Stimulated activated CD4-positive, alpha-beta T cell treated with anti-CD3 and anti-CD28 coated beads, TNF-alpha, amount 100 ng/mL, for 4 hours (primary cell): ENCODE data around the gene LIME1.
A peak's percentile ranks its signal among the peaks of the same experiment; 100 is the strongest.

Source experiments
- DNase-seq, 3 experiments: peaks; one replicate each; pipeline ENCODE4 v3.0.0-alpha.2; 2020; ENCODE audit warnings: low read depth in 3 of 3

LIME1 gene

DNA sequence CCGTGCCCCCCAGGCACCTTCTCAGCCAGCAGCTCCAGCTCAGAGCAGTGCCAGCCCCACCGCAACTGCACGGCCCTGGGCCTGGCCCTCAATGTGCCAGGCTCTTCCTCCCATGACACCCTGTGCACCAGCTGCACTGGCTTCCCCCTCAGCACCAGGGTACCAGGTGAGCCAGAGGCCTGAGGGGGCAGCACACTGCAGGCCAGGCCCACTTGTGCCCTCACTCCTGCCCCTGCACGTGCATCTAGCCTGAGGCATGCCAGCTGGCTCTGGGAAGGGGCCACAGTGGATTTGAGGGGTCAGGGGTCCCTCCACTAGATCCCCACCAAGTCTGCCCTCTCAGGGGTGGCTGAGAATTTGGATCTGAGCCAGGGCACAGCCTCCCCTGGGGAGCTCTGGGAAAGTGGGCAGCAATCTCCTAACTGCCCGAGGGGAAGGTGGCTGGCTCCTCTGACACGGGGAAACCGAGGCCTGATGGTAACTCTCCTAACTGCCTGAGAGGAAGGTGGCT, 39.1 kb upstream of the LIME1 start:
- no peak for DNase-seq

DNA sequence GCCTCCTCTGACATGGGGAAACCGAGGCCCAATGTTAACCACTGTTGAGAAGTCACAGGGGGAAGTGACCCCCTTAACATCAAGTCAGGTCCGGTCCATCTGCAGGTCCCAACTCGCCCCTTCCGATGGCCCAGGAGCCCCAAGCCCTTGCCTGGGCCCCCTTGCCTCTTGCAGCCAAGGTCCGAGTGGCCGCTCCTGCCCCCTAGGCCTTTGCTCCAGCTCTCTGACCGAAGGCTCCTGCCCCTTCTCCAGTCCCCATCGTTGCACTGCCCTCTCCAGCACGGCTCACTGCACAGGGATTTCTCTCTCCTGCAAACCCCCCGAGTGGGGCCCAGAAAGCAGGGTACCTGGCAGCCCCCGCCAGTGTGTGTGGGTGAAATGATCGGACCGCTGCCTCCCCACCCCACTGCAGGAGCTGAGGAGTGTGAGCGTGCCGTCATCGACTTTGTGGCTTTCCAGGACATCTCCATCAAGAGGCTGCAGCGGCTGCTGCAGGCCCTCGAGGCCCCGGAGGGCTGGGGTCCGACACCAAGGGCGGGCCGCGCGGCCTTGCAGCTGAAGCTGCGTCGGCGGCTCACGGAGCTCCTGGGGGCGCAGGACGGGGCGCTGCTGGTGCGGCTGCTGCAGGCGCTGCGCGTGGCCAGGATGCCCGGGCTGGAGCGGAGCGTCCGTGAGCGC, 38.5 kb upstream of the LIME1 start:
- DNase-seq, result no peak

DNA sequence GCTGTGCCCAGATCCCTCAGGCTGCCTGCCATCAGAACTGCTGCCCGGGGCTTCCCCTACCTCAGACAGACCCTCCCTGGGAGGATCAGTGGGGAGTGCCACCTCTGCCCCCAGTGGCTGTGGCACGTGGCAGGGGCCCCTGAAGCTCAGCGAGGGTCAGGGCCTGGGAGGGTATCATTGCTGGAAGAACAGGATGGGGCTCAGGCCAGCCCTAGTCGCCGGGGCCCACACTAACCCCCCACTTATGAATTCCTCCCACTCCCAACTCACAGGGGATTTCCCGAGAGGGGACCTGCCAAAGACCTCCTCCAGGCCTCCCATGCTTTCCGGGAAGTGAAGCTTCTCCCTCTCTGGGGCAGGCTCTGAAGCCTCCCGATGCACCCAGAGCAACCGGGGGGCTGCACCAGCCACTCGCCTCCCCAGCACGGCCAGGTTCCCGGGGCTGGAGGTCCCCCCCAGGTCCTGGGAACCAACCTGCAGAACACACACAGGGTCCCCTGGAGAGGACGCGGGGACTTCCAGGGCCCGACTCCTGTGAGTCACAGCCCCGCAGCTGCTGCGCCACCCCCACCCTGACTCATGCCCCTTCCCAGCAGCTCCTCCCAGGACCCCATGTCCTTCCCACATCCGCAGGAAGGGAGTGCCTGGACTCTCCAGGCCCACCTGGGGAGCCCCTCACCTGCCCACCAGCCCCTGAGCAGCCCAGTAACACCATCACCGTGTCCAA, 37.6 kb upstream of the LIME1 start:
- peak in 1 of 3 experiments; percentile 24 for DNase-seq

DNA sequence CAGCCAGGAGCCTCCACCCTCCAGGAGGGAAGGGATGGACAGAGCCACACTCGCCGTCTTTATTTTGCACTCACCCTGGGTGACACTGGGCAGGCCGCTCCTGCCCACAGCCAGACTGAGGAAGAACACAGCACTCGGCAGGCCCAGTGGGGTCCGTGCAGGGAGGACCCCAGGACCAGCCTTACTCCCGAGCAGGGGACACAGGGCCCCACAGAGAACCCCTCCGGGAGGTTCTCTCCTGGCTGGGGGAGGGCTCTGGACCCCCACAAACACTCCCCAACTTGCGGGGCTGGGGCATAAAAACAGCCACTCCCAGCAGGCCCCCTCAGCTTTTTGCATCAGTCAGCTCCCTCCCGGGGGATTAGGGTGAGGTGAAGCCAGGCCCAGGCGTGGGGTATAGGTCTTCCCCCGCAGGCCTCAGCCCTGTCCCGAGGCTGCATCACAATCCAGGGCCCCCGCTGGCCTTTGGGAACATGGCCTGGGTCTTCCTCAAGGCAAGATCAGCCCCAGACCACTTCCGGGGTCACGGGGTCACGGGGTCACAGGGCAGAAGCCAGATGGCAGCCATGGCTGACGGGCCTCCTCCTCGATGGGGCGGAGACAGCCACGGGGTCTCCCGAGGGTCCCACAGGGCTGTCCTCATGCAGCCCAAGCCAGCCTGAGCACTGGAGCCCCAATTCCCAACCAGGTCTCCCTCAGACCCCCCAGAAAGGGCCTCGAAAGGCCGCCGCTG, 36.8 kb upstream of the LIME1 start:
- DNase-seq, result no peak

DNA sequence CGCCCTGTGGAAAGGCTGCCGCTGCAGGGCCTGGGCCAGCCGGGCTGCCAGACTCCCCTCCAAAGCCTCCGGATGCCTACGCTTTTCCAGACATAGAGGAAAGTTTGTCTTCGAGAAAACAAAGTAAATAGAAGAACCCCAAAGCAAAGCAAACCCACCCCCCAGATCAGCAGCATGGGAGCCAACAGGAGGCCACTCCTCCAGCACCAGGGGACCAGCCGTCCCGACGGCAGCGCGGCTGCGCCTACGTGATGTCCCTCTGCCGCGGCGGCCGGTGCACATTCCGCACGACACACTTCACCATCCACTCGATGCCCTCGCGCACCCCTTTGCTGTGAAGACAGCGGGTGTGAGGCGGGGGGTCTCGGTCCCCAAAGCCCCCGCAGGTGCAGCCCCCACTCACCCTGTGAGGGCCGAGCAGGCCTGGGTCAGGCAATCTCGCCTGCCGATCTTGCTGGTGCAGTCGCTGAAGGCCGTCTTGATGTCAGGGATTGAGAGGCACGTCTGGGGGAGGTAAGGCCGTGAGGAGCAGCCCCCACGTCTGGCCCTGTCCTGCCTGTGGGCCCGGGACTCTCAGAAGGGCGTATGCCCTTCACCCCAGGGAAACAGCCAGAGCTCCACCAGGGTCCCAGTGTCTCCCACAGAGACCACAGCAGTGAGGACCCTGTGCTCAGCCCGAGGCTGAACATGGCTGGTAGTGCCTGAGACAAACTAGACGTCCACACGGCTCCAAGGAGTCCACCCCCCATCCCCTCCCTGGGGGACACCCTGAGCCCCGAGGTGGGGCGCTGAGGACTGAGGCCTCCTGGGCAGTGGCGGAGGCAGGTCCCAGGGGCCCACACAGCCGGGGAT, 36.0 kb upstream of the LIME1 start:
- DNase-seq, result no peak

DNA sequence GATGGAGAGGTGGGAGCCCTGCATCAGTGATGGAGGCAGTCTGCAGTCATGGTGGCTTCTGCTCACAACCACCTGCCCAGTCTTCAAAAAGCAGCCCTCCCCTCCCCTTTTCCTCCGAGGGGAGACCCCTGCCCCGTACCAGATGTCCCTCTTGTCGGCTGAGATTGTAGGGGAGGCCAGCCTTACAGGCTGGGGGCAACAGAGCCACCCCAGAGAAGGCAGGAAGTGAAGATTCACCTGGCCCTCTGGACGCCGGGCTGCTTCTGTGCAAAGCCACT, 35.5 kb upstream of the LIME1 start:
- no peak for DNase-seq

DNA sequence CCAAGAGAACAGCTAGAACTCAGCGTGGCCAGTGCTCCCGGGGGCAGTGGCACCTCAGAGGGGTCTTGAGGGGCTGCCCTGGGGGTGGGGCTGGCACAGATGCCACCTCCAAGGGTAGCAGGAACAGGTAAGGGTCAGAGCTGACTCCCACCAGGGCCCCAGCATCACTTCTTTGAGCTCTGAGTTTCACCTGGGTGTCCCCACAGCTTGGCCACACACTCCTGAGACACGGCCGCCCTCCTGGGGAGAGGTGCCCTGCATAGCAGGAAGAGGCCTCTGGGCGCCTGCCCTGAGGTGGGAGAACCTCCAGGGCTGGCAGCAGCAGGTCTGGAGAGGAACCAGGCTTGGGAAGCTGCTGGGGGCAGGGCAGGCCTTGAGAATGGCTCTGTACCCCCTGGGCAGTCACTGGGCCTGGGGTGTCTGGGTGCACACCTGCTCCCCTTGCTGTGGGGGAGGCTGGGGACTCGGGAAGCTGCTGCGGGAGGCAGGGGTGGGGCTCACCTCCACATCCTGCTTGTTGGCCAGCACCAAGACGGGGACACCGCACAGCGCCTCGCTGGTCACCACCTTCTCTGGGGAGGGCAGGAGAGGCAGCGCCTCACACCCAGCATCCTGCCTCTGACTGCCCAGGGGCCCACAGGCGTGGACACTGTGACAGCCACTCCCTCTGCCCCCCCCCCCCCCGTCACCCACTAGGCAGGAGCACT, 35.0 kb upstream of the LIME1 start:
- DNase-seq, result no peak

DNA sequence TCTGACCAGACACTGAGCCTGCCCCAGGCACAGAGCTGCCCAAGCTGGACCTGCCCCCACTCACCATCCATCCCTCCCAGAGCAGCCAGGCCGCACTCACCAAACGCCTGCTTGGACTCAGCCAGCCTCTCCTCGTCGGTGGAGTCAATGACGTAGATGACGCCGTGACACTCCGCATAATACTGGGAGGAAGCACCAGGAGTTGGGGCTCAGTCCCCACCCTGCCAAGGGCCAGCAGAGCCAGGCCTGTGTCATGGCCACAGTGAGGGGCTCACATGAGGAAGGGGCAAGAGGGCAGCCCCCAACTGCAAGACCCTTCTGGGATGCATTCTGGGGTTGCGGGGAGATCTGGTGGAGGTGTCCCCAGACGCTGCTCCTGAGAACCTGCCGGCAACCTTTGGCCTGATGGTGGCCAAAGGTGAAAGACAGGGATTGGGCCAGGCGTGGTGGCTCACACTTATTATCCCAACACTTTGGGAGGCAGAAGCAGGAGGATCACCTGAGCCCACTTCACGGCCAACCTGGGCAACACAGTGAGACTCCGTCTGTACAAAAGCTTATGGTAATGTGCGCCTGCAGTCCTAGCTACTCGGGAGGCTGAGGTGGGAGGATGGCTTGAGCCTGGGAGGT, 34.3 kb upstream of the LIME1 start:
- DNase-seq, result no peak

DNA sequence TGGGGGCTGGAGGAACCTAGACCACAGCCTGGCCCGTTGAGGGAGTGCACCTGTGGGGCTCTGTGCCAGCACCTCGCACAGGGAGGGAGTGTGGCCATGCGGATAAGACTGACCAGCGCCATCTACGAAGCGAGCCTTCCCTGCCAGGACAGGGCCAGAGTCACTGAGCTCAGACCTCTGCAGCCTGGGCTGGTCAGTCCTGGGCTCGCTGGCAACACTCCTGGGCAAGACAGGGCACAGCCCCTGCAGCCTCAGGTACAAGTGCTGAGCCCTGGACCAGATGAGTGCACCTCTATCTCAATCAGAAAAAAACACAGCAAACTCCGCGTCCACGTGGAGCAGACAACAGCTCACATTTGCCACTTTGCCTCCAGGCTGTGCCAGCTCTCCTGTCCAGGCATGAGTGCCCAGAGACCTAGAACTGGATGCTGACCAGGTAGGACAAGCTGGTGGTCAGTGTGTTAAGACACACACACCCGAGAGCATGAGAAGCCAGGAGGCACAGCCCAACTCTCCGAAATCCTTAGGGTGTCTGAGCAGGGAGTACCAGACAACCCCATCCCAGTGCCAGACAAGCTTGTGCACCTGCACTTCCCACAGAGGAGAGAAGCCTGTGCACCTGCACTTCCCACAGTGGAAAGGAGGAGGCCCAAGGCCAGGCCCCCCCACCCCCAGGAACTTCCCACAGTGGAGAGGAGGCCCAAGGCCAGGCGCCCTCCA, 33.6 kb upstream of the LIME1 start:
- no peak for DNase-seq

DNA sequence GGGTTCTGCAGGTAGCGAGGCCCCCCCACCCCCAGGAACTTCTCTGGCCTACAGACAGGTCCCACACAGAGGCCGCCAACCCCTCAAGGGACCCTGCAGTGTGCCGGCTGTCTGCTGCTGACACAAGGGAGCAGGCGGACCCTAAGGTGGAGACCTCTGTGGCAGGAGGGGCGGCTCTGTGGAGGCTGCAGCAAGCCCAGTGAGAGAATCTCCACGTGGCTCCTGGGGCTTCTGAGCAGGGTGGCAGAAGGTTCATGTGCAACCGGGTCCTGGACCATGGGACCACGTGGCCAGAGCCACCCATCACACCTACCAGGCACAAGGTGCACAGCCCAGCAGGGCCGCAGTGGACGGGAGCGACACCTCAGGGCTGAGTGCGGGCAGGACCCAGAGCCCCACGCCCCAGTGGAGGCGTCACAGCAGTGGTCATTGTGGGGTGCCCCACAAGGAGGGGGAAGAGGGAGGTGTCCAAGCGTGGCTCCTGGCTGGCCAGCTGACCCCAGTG, 32.9 kb upstream of the LIME1 start:
- DNase-seq, result no peak

DNA sequence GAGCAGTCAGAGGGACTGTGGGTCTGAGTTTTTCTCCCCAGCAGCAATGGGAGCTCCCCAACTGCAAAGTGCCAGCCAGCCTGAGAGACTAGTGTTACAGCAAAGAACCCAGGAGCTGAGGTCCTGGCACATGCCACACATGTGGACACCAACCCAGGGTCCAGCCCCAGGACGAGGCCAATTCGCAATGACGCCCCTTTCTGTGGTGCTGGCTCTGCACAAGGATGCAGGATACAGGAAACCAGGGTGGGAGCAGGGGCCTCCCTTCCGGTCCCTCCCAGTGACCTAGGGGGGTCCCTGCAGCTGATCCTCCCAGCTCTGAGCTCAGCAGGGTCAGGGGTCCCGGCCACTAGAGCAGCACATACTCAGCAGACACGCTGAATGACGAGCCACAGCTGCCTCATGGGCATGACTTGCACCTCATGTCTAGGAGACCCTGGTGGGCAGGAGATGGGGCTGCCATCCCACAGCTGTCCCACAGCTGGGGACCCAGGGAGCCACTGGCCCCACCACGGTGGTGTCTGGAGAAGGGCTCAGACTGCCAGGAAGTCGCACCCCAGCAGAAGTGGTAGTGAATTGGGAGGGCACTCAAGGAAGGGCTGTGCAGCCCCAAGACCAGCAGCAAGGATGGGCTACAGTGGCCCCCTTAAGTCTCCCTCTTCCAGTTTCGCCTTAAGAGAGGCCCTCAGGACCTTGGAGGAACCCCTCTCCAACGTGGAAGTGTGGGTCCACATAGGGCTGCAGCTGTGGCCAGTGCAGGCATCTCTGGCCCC, 32.3 kb upstream of the LIME1 start:
- no peak for DNase-seq

DNA sequence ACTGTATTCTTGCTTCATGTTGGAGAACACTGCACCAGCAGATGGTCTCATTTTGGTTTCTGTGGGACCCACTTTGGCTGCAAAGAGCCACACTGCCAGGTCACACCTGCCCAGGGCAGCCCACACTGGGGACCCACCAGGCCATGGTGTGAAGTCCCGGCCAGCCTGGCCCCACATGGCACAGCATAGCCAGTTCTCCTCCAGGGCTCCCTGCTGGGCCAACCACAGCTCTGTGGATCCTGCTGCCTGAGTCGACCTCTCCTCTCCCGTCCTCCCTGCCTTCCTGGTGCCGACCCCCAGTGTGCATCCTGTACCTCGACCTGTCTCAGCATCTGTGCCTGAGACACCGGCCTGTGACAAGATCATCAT, 31.7 kb upstream of the LIME1 start:
- no peak for DNase-seq

DNA sequence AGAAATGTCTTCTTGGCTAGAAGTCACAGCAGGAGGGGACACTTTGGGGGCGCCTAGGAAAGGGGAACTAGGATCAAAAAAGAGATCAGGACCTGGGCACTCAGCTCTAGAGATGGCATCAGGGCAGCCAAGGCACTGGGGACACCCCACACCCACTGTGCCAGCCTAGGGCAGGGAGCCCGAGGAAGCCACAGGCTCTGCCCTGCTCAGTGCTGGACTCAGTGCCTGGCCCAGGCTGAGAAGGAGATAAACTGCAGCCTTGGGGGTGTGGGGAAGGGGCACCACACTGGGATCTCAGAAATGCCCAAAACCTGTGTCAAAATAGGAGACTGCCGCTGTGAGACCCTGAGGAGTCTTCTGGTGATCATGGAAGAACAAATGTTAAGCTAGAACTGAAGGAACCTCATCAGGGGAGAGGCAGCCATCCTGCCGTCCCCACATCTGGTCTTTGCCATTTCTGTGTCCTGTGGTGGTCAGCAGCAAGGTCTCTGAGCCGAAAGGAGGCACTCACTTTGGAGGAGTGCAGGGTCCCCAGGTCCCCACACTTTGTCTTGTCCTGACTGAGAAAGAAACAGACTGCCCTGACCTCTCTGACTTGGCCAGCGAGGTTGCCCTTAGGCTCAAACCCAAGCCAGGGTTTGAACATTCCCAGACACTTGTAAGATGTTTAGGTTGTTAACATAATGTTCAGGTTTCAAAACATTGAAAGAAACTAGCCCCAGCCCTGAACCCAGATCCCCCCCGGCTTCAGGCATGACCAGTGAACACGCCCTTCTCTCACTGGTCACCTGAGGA, 31.0 kb upstream of the LIME1 start:
- no peak for DNase-seq

DNA sequence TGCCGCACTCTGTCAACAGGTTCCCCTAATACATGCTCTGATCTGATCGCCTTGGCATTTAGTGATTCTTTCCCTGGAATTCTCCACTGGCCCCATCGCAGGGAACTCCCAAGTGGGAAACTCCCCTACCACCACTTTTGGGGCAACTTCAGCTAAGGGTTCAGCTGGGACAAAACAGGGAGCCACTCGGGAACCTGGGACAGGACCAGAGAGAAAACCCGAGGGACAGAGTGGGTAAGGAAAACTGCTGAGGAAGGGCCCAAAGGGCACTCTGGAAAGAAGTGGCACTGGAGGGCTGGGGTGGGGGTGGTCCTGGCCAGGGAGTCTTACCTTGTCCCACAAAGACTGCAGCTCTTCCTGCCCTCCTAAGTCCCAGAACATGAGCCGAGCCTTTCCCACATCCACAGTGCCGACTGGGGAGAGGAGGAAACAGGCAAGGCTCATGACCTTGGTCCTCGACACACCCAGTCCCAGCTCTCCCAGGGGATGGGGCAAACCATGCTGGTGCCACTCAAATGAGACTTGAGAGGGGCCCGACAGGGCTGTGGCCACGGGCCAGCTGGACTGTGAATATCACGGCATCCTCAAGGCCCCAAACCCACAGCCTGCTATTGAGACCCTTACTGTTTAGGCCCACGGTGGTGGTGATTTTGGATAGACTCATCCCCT, 30.3 kb upstream of the LIME1 start:
- no peak for DNase-seq

DNA sequence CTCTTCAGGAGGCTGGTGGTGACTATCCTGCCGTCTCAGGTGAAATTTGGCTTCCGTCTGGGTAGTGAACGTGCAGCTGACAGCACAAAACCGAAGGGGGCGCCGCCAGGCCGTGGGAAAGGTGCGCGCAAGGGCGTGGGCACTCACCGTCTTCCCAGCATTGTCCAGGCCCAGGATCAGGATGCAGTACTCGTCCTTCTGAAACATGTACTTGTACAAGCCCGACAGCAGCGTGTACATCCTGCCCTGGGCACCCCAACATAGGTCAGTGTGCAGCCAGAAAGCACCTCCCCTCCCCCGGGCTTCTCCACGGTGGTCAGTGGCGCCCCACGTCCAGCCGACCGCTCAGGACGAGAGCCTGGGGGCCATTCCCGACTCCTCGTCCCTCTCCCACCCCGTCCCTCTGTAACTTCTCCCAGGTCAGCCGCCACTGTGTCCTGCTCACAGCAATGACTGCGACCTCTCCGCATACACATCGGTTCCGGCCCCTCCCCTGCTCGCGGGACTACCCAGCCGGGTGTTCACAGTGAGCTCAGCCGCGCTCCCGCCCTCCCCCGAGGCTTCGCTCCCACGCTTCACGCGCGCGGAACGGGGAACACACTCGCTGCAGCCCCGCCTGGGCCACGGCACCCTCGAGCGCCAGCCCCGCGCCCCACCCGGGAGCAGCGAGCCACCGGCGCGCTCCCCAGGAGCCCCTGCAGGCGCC, 29.5 kb upstream of the LIME1 start:
- peak in 2 of 3 experiments; percentile 53 to 66 for DNase-seq

DNA sequence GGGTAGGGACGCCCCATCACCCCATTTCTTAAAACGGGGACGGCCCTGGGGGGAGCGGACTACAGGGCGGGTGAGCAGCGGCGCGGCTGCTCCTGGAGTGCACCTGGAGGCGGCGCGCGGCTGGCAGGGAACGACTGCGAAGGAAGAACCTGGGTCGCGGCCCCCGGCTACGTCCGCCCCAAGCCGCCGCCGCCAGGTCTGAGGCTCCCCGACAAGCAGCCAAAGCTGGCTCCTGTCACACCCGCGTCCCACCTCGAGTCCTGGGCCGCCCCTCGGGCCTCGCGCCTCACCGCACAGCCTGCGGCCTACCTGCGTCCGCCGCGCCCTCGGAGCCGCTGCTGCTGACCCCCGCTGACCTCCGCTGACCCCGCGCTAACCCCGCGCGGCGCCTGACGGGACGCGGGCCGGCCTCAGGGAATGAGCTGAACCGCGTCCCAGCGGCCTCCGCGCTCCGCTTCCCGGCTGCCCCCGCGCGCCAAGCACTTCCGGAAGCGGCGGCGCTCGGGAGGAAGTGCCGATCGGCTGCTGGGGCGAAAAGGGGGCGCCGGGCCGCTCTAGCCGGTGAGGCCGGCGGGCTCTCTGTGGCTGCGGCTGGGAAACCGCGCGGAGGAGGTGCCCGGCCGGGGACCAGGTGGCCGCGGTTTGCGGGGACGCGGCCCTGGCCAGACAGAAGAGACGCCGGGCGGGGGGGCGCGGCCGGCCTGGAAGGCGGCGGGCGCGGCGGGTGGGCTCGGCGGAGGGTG, 28.7 kb upstream of the LIME1 start, which contains the start of the genes ARFRP1 and ZGPAT:
Gene ARFRP1 (minus strand): TSS at position 419 of the 743 bp plus-strand sequence. CDS start 885 bp downstream, outside the sequence.
Gene ZGPAT (plus strand): TSS at position 482 of the 743 bp plus-strand sequence. CDS start 542 bp downstream, outside the sequence.
- peak; percentile 74 to 81 (median 76) for DNase-seq
